ENCODE measurements around the gene PRKCH.

DNA sequence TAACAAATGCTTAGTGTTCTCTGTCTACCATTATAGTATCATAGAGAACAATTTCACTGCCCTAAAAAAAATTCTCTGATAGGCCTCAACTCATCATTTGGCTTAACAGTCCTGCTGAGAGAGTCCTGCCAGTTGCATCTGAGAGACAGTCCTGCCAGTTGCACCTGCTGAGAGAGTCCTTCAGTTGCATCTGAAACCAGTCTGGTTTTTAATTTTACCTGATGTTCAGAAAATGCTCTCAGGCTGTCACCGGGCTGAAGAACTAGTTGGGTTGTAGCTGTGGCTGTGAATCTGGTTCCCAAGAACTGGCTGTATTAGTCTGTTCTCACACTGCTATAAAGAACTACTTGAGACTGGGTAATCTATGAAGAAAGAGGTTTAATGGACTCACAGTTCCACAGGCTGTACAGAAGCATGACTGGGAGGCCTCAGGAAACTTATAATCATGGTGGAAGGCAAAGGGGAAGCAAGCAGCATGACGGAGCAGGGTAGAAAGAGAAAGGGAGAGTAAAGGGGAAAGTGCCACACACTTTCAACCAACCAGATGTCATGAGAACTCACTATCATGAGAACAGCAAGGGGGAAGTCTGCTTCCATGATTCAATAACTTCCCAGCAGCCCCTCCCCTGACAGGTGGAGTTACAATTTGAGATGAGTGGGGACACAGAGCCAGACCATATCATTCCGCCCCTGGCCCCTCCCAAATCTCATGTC, 51.6 kb downstream of the PRKCH start:
- TF ChIP-seq ZNF565 (CRISPR knock-in tag; conservative IDR thresholded peaks at IDR 0.05; ENCODE audit: low read depth) (no peak), ZFP30 (CRISPR knock-in tag; IDR thresholded peaks at IDR 0.05) (no peak), ARNTL (CRISPR knock-in tag; IDR thresholded peaks at IDR 0.05; ENCODE audit: borderline replicate concordance, low read depth) (no peak), PPARA (CRISPR knock-in tag; IDR thresholded peaks at IDR 0.05; ENCODE audit: borderline replicate concordance) (no peak), RARB (CRISPR knock-in tag; IDR thresholded peaks at IDR 0.05) (no peak), ZNF8 (CRISPR knock-in tag; IDR thresholded peaks at IDR 0.05) (no peak), ZFP3 (CRISPR knock-in tag; IDR thresholded peaks at IDR 0.05) (no peak), ZNF70 (CRISPR knock-in tag; IDR thresholded peaks at IDR 0.05) (no peak)
- TF ChIP-seq, protein P1, sequence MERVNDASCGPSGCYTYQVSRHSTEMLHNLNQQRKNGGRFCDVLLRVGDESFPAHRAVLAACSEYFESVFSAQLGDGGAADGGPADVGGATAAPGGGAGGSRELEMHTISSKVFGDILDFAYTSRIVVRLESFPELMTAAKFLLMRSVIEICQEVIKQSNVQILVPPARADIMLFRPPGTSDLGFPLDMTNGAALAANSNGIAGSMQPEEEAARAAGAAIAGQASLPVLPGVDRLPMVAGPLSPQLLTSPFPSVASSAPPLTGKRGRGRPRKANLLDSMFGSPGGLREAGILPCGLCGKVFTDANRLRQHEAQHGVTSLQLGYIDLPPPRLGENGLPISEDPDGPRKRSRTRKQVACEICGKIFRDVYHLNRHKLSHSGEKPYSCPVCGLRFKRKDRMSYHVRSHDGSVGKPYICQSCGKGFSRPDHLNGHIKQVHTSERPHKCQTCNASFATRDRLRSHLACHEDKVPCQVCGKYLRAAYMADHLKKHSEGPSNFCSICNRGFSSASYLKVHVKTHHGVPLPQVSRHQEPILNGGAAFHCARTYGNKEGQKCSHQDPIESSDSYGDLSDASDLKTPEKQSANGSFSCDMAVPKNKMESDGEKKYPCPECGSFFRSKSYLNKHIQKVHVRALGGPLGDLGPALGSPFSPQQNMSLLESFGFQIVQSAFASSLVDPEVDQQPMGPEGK (CRISPR knock-in tag; IDR thresholded peaks at IDR 0.05; ENCODE audit: borderline replicate concordance) = no peak
- TF ChIP-seq, protein P2, sequence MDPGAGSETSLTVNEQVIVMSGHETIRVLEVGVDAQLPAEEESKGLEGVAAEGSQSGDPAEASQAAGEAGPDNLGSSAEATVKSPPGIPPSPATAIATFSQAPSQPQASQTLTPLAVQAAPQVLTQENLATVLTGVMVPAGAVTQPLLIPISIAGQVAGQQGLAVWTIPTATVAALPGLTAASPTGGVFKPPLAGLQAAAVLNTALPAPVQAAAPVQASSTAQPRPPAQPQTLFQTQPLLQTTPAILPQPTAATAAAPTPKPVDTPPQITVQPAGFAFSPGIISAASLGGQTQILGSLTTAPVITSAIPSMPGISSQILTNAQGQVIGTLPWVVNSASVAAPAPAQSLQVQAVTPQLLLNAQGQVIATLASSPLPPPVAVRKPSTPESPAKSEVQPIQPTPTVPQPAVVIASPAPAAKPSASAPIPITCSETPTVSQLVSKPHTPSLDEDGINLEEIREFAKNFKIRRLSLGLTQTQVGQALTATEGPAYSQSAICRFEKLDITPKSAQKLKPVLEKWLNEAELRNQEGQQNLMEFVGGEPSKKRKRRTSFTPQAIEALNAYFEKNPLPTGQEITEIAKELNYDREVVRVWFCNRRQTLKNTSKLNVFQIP (CRISPR knock-in tag; IDR thresholded peaks at IDR 0.05; ENCODE audit: borderline replicate concordance, low read depth) = no peak

All from SK-N-SH treated with all-trans-retinoic acid at 6 μM for 48 hours (cell line).